Measurements from ENCODE around the gene NFU1.
"Not testable (repeated sequence)": the region's sequence is repeated elsewhere in the genome, so short reads cannot be mapped to it uniquely, and the experiment has no call there.

The NFU1 gene

GRCh38 chr2:69386360-69386759, 50.9 kb downstream of the NFU1 start:
- DNase-seq = no peak

- no peak for DNase-seq
Measured at GRCh38 chr2:69385443-69386151, 51.6 kb downstream of the NFU1 start.

GRCh38 chr2:69384618-69385081, 52.6 kb downstream of the NFU1 start:
- DNase-seq = no peak

GRCh38 chr2:69383176-69383812, 53.9 kb downstream of the NFU1 start:
- DNase-seq = no peak

- DNase-seq = no peak
Measured at GRCh38 chr2:69382547-69382946, 54.7 kb downstream of the NFU1 start.

- DNase-seq = no peak
Measured at GRCh38 chr2:69381337-69381737, 55.9 kb downstream of the NFU1 start.

- no peak for DNase-seq
Measured at GRCh38 chr2:69380072-69380917, 56.9 kb downstream of the NFU1 start.

GRCh38 chr2:69376403-69376802, 60.8 kb downstream of the NFU1 start:
- DNase-seq = no peak

GRCh38 chr2:69375494-69376353, 61.5 kb downstream of the NFU1 start:
- no peak for DNase-seq

- DNase-seq = no peak
Measured at GRCh38 chr2:69372767-69373166, 64.5 kb downstream of the NFU1 start.

- no peak for DNase-seq
Measured at GRCh38 chr2:69369802-69370201, 67.4 kb downstream of the NFU1 start.

- DNase-seq = no peak
Measured at GRCh38 chr2:69368588-69368987, 68.6 kb downstream of the NFU1 start.

GRCh38 chr2:69359371-69359770, 77.9 kb downstream of the NFU1 start:
- DNase-seq = no peak

GRCh38 chr2:69358914-69359313, 78.3 kb downstream of the NFU1 start:
- no peak for DNase-seq

- no peak for DNase-seq
Measured at GRCh38 chr2:69356471-69356870, 80.8 kb downstream of the NFU1 start.

- DNase-seq = not testable (repeated sequence)
Measured at GRCh38 chr2:69354976-69355375, 82.3 kb downstream of the NFU1 start.

- DNase-seq = no peak
Measured at GRCh38 chr2:69353360-69353759, 83.9 kb downstream of the NFU1 start.

GRCh38 chr2:69348781-69349180, 88.5 kb downstream of the NFU1 start:
- no peak for DNase-seq
